ENCODE data around the gene KRTAP16-1.
A peak's percentile ranks its signal among the peaks of the same experiment; 100 is the strongest.

KRTAP16-1 gene

DNA sequence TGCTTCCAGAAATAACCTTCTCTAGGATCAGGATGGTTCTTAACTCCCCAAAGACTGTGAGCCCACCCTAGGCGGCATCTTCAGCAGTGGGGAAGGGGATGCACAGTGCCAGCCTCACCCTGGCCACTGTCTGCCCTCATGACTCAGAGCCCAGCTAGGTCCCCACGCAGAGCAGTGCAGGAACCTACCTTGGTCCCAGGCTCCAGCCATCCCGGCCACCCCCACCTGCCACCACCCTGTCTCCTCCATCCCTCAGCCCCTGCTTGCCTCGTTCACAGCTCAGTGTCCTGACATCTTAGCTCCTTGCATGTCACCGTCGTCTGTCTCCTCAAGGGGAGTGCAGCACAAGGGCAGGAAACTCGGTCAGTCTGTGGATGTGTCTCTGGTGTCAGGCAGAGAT, 22.5 kb upstream of the KRTAP16-1 start:
- no peak for DNase-seq (ENCODE audit: insufficient read length, low spot score)
- no peak for FAIRE-seq

DNA sequence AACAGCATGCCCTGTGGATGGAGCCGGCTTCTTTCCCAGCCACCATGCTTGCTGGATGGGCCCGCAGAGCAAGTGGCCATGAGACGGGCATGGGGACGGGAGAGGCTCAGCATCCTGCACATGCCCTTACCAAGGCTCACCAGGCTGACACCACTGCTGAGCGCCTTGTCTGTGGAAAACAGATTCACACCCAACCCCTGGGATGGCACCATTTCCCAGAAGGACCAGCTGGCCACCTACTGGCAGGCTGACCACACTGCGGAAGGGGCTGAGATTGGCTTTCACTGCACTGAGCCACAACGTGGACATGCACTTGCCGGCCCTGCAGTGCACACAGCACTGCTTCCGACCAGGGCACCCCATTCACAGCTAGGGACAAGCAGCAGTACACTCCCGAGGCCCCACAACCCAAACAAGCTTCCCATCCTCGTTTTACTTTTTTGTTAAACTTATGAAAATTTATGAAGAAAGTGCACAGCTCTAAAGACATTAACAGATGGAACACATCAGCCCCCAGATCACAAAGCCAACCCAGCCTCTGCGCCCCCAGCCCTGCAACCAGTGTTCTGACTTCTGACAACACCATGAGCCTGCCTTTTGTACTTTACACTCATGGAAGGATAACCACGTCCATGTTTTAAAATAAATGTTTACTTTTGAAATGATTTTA, 20.3 kb upstream of the KRTAP16-1 start:
- FAIRE-seq (no peak), DNase-seq (ENCODE audit: insufficient read length, low spot score) (peak; percentile 28)
- no peak for TF ChIP-seq TAF1 (IDR thresholded peaks at IDR 0.05; ENCODE audit: low read depth, low read length)
- no peak for TF ChIP-seq POLR2A (IDR thresholded peaks at IDR 0.05; ENCODE audit: low read depth, low read length)
- TF ChIP-seq POU2F2 (IDR thresholded peaks at IDR 0.05; ENCODE audit: low read depth, low read length), result no peak
- TF ChIP-seq PAX5 (IDR thresholded peaks at IDR 0.05; ENCODE audit: insufficient read depth, low read length, severe bottlenecking), result no peak
- no peak for TF ChIP-seq POLR2AphosphoS5 (IDR thresholded peaks at IDR 0.05; ENCODE audit: low read depth, low read length)
- no peak for TF ChIP-seq SPI1 (IDR thresholded peaks at IDR 0.05; ENCODE audit: low read depth, low read length)

More for the DNA sequence above, 22.5 kb upstream of the KRTAP16-1 start:
- TF ChIP-seq POLR2A (IDR thresholded peaks at IDR 0.05; ENCODE audit: low read depth, low read length), result no peak
- TF ChIP-seq TAF1 (IDR thresholded peaks at IDR 0.05; ENCODE audit: low read depth, low read length), result no peak
- TF ChIP-seq SPI1 (IDR thresholded peaks at IDR 0.05; ENCODE audit: low read depth, low read length), result no peak
- TF ChIP-seq POU2F2 (IDR thresholded peaks at IDR 0.05; ENCODE audit: low read depth, low read length), result no peak
- TF ChIP-seq PAX5 (IDR thresholded peaks at IDR 0.05; ENCODE audit: insufficient read depth, low read length, severe bottlenecking), result no peak
- no peak for TF ChIP-seq POLR2AphosphoS5 (IDR thresholded peaks at IDR 0.05; ENCODE audit: low read depth, low read length)

DNA sequence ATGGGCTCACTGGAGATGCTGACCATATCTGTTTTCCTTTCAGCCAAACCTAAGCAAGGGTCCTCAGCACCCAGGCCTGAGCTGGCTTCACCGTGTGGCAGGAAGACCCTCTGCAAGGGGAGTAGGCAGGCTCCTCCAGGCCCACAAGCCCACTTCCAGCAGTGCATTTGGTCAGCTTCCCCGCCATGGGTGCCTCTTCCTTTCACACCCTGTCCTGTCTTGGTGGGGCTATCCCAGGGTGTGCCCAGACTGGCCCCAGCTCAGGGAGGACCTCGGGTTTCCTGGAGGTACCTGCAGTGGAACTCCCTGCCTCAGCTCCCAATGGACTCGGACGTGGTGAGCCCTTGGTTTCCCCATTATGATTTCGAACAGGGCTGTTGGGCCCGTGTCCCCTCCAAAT, 19.1 kb upstream of the KRTAP16-1 start:
- FAIRE-seq (no peak), DNase-seq (ENCODE audit: insufficient read length, low spot score) (no peak)
- TF ChIP-seq SPI1 (IDR thresholded peaks at IDR 0.05; ENCODE audit: low read depth, low read length), result no peak
- TF ChIP-seq POLR2AphosphoS5 (IDR thresholded peaks at IDR 0.05; ENCODE audit: low read depth, low read length), result no peak
- no peak for TF ChIP-seq PAX5 (IDR thresholded peaks at IDR 0.05; ENCODE audit: insufficient read depth, low read length, severe bottlenecking)
- no peak for TF ChIP-seq POLR2A (IDR thresholded peaks at IDR 0.05; ENCODE audit: low read depth, low read length)
- no peak for TF ChIP-seq POU2F2 (IDR thresholded peaks at IDR 0.05; ENCODE audit: low read depth, low read length)
- no peak for TF ChIP-seq TAF1 (IDR thresholded peaks at IDR 0.05; ENCODE audit: low read depth, low read length)

DNA sequence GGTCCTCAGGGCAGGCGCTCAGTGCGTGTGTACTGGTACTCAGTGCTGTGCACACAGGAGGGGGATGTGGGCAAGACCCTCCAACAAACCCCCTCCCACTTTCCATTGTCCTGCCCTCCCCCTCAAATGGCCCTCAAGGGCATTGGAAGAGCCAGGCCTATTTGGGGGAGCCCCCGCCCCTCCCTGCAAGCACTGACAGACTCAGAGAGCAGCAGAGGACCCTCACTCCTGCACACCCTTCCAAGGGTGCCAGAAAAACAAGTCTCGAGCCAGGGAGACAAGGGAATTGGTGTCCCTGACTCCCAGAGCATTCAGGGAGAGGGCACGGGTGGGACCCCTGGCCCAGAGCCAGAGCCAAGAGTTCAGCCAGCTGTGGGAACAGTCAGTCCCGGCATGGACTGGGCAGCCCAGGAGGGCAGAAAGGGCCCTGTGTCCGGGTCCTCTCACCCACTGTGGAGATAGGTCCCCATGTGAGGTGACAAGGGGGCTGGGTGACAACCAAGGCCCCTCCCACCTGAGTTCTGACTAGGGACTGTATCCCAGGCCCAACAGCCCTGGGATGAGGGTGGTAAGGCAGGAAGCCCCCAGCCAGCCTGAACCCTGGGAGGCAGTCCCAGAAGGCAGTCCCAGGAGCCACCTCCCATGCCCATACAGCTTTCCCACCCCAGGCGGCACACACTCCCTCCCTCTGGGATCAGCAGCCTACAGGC, 18.5 kb upstream of the KRTAP16-1 start:
- TF ChIP-seq POLR2A (IDR thresholded peaks at IDR 0.05; ENCODE audit: low read depth, low read length) (no peak), PAX5 (IDR thresholded peaks at IDR 0.05; ENCODE audit: insufficient read depth, low read length, severe bottlenecking) (no peak), SPI1 (IDR thresholded peaks at IDR 0.05; ENCODE audit: low read depth, low read length) (no peak), POLR2AphosphoS5 (IDR thresholded peaks at IDR 0.05; ENCODE audit: low read depth, low read length) (no peak)
- DNase-seq (ENCODE audit: insufficient read length, low spot score), result no peak
- no peak for FAIRE-seq

- no peak for TF ChIP-seq POLR2A (IDR thresholded peaks at IDR 0.05; ENCODE audit: low read depth, low read length)
- TF ChIP-seq POU2F2 (IDR thresholded peaks at IDR 0.05; ENCODE audit: low read depth, low read length), result no peak
- TF ChIP-seq POLR2AphosphoS5 (IDR thresholded peaks at IDR 0.05; ENCODE audit: low read depth, low read length), result no peak
- no peak for TF ChIP-seq SPI1 (IDR thresholded peaks at IDR 0.05; ENCODE audit: low read depth, low read length)
- no peak for TF ChIP-seq TAF1 (IDR thresholded peaks at IDR 0.05; ENCODE audit: low read depth, low read length)
- DNase-seq (ENCODE audit: insufficient read length, low spot score) (no peak), FAIRE-seq (no peak)
These were observed 17.4 kb upstream of the KRTAP16-1 start for GRCh38 chr17:41326173-41327145.

GRCh38 chr17:41325611-41326010, 16.5 kb upstream of the KRTAP16-1 start:
- DNase-seq (ENCODE audit: insufficient read length, low spot score) (no peak), FAIRE-seq (no peak)
- TF ChIP-seq POLR2A (IDR thresholded peaks at IDR 0.05; ENCODE audit: low read depth, low read length), result no peak
- no peak for TF ChIP-seq SPI1 (IDR thresholded peaks at IDR 0.05; ENCODE audit: low read depth, low read length)
- no peak for TF ChIP-seq POU2F2 (IDR thresholded peaks at IDR 0.05; ENCODE audit: low read depth, low read length)
- no peak for TF ChIP-seq POLR2AphosphoS5 (IDR thresholded peaks at IDR 0.05; ENCODE audit: low read depth, low read length)
- no peak for TF ChIP-seq TAF1 (IDR thresholded peaks at IDR 0.05; ENCODE audit: low read depth, low read length)
- TF ChIP-seq PAX5 (IDR thresholded peaks at IDR 0.05; ENCODE audit: insufficient read depth, low read length, severe bottlenecking), result no peak

DNA sequence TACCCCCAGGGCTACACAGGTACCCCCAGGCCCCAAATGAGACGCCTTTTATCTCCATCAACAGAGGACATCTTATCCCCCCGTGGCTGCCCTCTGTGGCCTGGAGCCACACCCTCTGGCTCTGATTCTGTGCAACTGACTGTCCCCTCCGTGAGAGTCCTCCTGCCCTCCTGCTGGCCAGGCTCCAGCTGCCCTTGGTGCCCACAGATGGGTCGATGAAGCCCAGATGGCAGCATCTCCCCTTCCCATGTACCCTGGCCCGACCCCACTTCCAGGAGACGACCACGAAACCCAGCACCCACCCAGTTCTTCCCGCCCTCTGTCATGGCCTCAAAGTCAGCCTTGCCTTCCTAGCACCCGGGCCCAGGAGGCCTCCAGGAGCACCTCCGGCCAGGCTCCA, 16.0 kb upstream of the KRTAP16-1 start:
- TF ChIP-seq SPI1 (IDR thresholded peaks at IDR 0.05; ENCODE audit: low read depth, low read length), result no peak
- TF ChIP-seq POU2F2 (IDR thresholded peaks at IDR 0.05; ENCODE audit: low read depth, low read length), result no peak
- TF ChIP-seq POLR2A (IDR thresholded peaks at IDR 0.05; ENCODE audit: low read depth, low read length), result no peak
- no peak for TF ChIP-seq PAX5 (IDR thresholded peaks at IDR 0.05; ENCODE audit: insufficient read depth, low read length, severe bottlenecking)
- no peak for TF ChIP-seq POLR2AphosphoS5 (IDR thresholded peaks at IDR 0.05; ENCODE audit: low read depth, low read length)
- no peak for TF ChIP-seq TAF1 (IDR thresholded peaks at IDR 0.05; ENCODE audit: low read depth, low read length)
- no peak for FAIRE-seq
- DNase-seq (ENCODE audit: insufficient read length, low spot score), result no peak

DNA sequence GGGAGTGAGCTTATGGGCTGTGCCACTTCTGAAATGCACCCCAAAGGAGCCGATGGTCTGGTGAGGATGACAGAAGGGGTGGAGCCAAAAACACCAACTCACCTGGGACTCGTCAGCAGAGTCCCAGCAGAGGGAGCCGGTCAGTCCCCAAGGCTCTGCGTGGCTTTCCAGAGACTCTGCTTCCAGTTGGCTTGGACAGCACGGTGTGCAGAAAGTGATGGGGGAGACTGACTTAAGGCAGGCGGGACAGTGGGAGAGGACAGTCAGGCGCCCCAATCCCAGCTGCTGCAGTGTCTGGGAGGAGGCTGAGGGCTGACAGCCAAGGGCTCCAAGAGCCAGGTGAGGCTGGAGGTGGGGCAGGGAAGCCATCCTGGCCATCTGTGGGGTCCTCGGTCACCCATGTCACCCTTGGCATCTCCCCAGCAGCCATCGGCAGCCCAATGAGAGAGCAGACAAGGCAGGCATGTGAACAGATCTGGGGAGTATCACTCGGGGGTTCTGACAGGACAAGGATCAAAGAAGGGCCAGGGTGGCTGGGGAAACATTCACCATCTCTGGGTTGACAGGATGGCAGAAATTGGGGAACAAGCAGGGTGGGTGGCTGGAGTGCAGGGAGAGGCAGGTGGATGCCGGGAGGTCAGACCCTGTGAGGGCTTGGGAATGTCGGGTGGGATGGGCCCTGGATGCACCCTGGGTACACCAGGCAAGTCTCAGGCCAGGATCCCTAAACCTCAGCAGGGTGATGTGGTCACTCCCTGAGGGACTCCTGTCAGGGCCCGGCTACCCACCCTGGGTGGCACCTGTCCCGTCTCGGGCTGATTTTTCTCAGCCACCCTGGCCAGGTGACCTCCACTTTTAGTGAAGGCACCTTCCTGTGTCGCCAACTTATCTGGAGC, 15.3 kb upstream of the KRTAP16-1 start:
- DNase-seq (ENCODE audit: insufficient read length, low spot score), result no peak
- TF ChIP-seq POLR2AphosphoS5 (IDR thresholded peaks at IDR 0.05; ENCODE audit: low read depth, low read length), result no peak
- TF ChIP-seq TAF1 (IDR thresholded peaks at IDR 0.05; ENCODE audit: low read depth, low read length), result no peak

More for the DNA sequence above, 15.3 kb upstream of the KRTAP16-1 start:
- no peak for FAIRE-seq
